Endothelial cell of umbilical vein (primary cell): ENCODE results near the gene CMSS1.

Source experiments
- CTCF ChIP-seq, 2 donors: IDR thresholded peaks; 1 replicate in 1 of 2; 2 replicates in 1 of 2; pipeline ENCODE4 v1.5.1; 2011; ENCODE audit warnings: low read length in 2 of 2, mild to moderate bottlenecking in 2 of 2, moderate library complexity in 2 of 2, control low read depth in 1 of 2, inconsistent platforms in 1 of 2, low read depth in 1 of 2; ENCODE audit not compliant: insufficient read depth in 1 of 2; ENCODE audit errors: extremely low read depth in 1 of 2
- EZH2 ChIP-seq: IDR thresholded peaks from 2 replicates; pipeline ENCODE4 v1.6.1; 2012; ENCODE audit warnings: borderline replicate concordance, low read depth, mild to moderate bottlenecking, moderate library complexity, low read length, inconsistent platforms; ENCODE audit not compliant: severe bottlenecking
- FOS ChIP-seq: IDR thresholded peaks from 2 replicates; pipeline ENCODE4 v1.6.1; 2011; ENCODE audit warnings: mild to moderate bottlenecking, low read length, moderate library complexity, borderline replicate concordance; ENCODE audit not compliant: insufficient read depth
- GATA2 ChIP-seq: IDR thresholded peaks from 2 replicates; pipeline ENCODE4 v1.7.0; 2011; ENCODE audit warnings: low read depth, mild to moderate bottlenecking, moderate library complexity, mixed read lengths, low read length; ENCODE audit not compliant: insufficient read length, insufficient read depth
- JUN ChIP-seq: IDR thresholded peaks from 2 replicates; pipeline ENCODE4 v1.6.1; 2011; ENCODE audit warnings: borderline replicate concordance, low read depth; ENCODE audit not compliant: insufficient read length, insufficient read depth
- MAX ChIP-seq: IDR thresholded peaks from 2 replicates; pipeline ENCODE4 v1.6.1; 2011; ENCODE audit not compliant: insufficient read depth, insufficient read length
- MYC ChIP-seq: IDR thresholded peaks from one replicate; pipeline ENCODE4 v1.6.1; 2011; ENCODE audit warnings: mild to moderate bottlenecking, low read depth, low read length
- POLR2A ChIP-seq: IDR thresholded peaks from 2 replicates; pipeline ENCODE4 v1.6.1; 2012; ENCODE audit warnings: low read depth, mild to moderate bottlenecking, control low read depth, low read length
- POLR2AphosphoS5 ChIP-seq: IDR thresholded peaks from 2 replicates; pipeline ENCODE4 v1.6.1; 2012; ENCODE audit warnings: low read depth, mild to moderate bottlenecking, control low read depth, low read length, moderate library complexity; ENCODE audit not compliant: insufficient read depth

GRCh38 chr3:99848433-99848832 is 30.8 kb downstream of the CMSS1 start:
- no peak for TF ChIP-seq JUN
- no peak for TF ChIP-seq CTCF (IDR thresholded peaks at IDR 0.05; ENCODE audit: extremely low read depth in 1 of 2, insufficient read depth in 1 of 2, low read depth in 1 of 2, low read length in 2 of 2)
- no peak for TF ChIP-seq POLR2A
- TF ChIP-seq POLR2AphosphoS5, result no peak
- no peak for TF ChIP-seq FOS
- no peak for TF ChIP-seq MYC
- no peak for TF ChIP-seq EZH2
- TF ChIP-seq GATA2, result no peak
- TF ChIP-seq MAX, result no peak
